Ascending aorta (tissue), 2 donors: Measurements from ENCODE around the gene C12orf60. TPM values are rescaled to one million over a fixed set of nuclear protein-coding genes. Genes with fewer than 3 reads are reported as not detected.

Experiments
- DNase-seq, 2 donors: peaks; one replicate each; pipeline ENCODE4 v3.0.0-alpha.2; 2019; ENCODE audit warnings: low spot score in 2 of 2
- H3K27ac ChIP-seq, 2 donors: fragments of 200-600 bp; sonication (generic); one replicate each; pipeline ENCODE4 v1.5.1; 2016 to 2017; ENCODE audit warnings: mild to moderate bottlenecking in 1 of 2
- H3K27me3 ChIP-seq: fragments of 200-600 bp; sonication (generic); one replicate; pipeline ENCODE4 v1.5.1; 2017
- H3K36me3 ChIP-seq, 2 donors: fragments of 200-600 bp; sonication (generic); one replicate each; pipeline ENCODE4 v1.5.1; 2016
- H3K4me1 ChIP-seq, 2 donors: fragments of 200-600 bp; sonication (generic); one replicate each; pipeline ENCODE4 v1.5.1; 2016 to 2017; ENCODE audit warnings: mild to moderate bottlenecking in 1 of 2
- H3K4me3 ChIP-seq, 2 donors: fragments of 200-600 bp; sonication (generic); one replicate each; pipeline ENCODE4 v1.5.1; 2016 to 2017; ENCODE audit warnings: mild to moderate bottlenecking in 1 of 2
- H3K9me3 ChIP-seq, 2 donors: fragments of 200-600 bp; sonication (generic); one replicate each; pipeline ENCODE4 v1.5.1; 2016
- CTCF ChIP-seq, 3 experiments: fragments of 200-600 bp in 2 of 3; fragments of 450-650 bp in 1 of 3; sonication (generic) in 2 of 3; IDR thresholded peaks; one replicate each; pipeline ENCODE4 v1.5.1; 2016 to 2019; ENCODE audit warnings: antibody characterized with exemption in 3 of 3, mild to moderate bottlenecking in 1 of 3, moderate library complexity in 1 of 3
- intact Hi-C: fragments of 100-400 bp; cut with DNase I; formaldehyde crosslinking; loops from one replicate; pipeline ENCODE4 v1.15.1; 2023
- total RNA-seq: library from RNA; depleted of rRNA; stranded (reverse); fragments of >200 nt; gene quantifications from one replicate; pipeline ENCODE4 v1.1.0, GENCODE V29; 2016

Gene C12orf60
- total RNA-seq, 1 donor from 2014 or later = not detected

DNA sequence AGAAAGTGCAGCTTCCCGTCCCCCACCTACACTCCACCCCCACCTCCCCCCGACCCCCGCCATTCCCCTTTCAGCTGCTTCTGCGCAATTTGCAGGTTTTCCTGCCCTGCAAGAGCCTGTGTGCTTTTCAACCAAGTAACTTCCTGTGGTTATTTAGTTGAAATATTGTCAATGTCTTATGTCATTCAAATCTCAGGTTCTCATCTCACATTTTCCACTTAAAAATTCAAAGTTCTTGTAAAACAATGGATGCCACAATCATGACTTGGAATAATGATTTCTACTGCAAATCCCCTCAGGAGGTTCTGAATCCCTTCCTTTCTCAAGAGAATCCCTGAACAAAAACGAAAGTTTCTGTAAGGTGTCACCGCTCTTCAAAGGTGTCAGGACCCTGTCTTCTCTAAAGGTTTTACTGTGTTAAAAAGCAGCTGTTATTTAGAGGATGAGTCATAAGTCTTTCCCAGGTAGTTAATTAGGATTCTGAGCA lies 31.8 kb upstream of the C12orf60 start:
- intact Hi-C loops = loop anchor here (5.0 to 10.0 kb wide), 5 partner anchors 176 to 1674 kb away; partner anchors contain the start of gene ATF7IP
- H3K36me3 ChIP-seq = peaks cover 0 to 4% of the 10 kb centered on the region in 2 donors
- peak overlapping the region; percentile 75 to 81 for H3K4me3 ChIP-seq
- no peaks in the 10 kb centered on the region for H3K27me3 ChIP-seq
- H3K9me3 ChIP-seq = no peaks in the 10 kb centered on the region
- peak overlapping the region; percentile 88 to 98 for H3K27ac ChIP-seq
- no peak for TF ChIP-seq CTCF (IDR thresholded peaks at IDR 0.05)
- no peak for DNase-seq
- peaks cover 0 to 8% of the 10 kb centered on the region in 2 donors for H3K4me1 ChIP-seq

GRCh38 chr12:14772946-14773345 lies 30.5 kb upstream of the C12orf60 start:
- TF ChIP-seq CTCF (IDR thresholded peaks at IDR 0.05) = no peak
- no peak overlapping the region for H3K27ac ChIP-seq
- H3K27me3 ChIP-seq = no peaks in the 10 kb centered on the region
- no peaks in the 10 kb centered on the region for H3K36me3 ChIP-seq
- DNase-seq = no peak
- peaks cover 0 to 15% of the 10 kb centered on the region in 2 donors for H3K4me1 ChIP-seq
- H3K4me3 ChIP-seq = no peak overlapping the region
- intact Hi-C loops = loop anchor here (5.0 to 10.0 kb wide), 5 partner anchors 174 to 1676 kb away; partner anchors contain the start of gene ATF7IP
- no peaks in the 10 kb centered on the region for H3K9me3 ChIP-seq

GRCh38 chr12:14773685-14774073 lies 29.8 kb upstream of the C12orf60 start:
- intact Hi-C loops = loop anchor here (1.0 to 10.0 kb wide), 8 partner anchors 29 to 1676 kb away; partner anchors contain the start of genes ATF7IP, C12orf60, MGP and STRAP
- H3K9me3 ChIP-seq = no peaks in the 10 kb centered on the region
- H3K36me3 ChIP-seq = no peaks in the 10 kb centered on the region
- DNase-seq = no peak
- H3K27me3 ChIP-seq = no peaks in the 10 kb centered on the region
- TF ChIP-seq CTCF (IDR thresholded peaks at IDR 0.05) = no peak
- peaks cover 0 to 15% of the 10 kb centered on the region in 2 donors for H3K4me1 ChIP-seq
- H3K4me3 ChIP-seq = peak overlapping the region; percentile 78 to 87
- peak overlapping the region; percentile 99 for H3K27ac ChIP-seq

GRCh38 chr12:14774074-14774905 lies 29.2 kb upstream of the C12orf60 start:
- no peaks in the 10 kb centered on the region for H3K9me3 ChIP-seq
- H3K36me3 ChIP-seq = no peaks in the 10 kb centered on the region
- H3K27me3 ChIP-seq = no peaks in the 10 kb centered on the region
- no peak for TF ChIP-seq CTCF (IDR thresholded peaks at IDR 0.05)
- DNase-seq = peak; percentile 97 to 99
- peak overlapping the region; percentile 78 to 87 for H3K4me3 ChIP-seq
- intact Hi-C loops = loop anchor here (1.0 to 10.0 kb wide), 8 partner anchors 29 to 1677 kb away; partner anchors contain the start of genes ATF7IP, C12orf60, MGP and STRAP
- peak overlapping the region; percentile 99 for H3K27ac ChIP-seq
- H3K4me1 ChIP-seq = peaks cover 0 to 15% of the 10 kb centered on the region in 2 donors

DNA sequence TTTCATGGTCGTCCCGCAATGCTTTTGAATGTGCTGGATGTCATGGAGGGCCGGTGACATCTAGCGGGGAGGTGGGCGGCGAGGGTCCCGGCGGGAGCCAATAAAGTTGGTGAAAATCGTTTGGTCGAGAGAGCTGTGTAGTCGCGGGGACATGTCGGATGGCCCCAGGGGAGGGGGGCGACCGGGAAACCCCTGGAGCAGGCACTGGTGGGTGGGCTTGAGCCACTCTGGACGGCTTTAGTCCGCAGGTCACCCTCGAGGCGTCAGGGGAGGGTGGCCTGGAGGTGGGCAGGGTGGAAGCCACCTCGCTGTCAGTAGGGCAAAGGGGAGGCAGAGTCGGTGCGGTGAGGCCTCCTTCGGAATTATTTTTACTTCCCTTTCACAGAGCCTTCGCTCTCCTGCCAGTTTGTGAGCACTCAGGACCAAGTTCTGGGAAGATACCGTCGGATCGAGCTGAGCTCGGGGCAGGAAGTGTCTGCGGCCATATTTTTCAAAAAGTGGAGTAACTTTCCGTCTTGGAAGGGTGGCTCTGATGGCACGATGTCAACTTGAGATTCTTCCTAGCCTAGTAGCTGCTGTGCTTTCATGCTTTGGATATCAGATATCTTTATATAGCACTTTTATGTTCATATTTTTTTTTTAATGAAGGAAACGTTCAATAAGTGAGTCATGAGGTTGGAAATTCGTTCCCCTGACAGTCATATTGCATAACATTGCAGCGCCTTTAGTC lies 28.4 kb upstream of the C12orf60 start:
- Histone ChIP-seq H3K36me3 (no peaks in the 10 kb centered on the region), H3K4me3 (peak overlapping the region; percentile 78 to 87), H3K27me3 (no peaks in the 10 kb centered on the region), H3K9me3 (no peaks in the 10 kb centered on the region), H3K27ac (peak overlapping the region; percentile 99), H3K4me1 (peaks cover 0 to 15% of the 10 kb centered on the region in 2 donors)
- peak in 1 of 2 donors; percentile 84 for DNase-seq
- intact Hi-C loops = loop anchor here (1.0 to 10.0 kb wide), 10 partner anchors 28 to 1883 kb away; partner anchors contain the start of genes ATF7IP, C12orf60, GPRC5A and MGP
- no peak for TF ChIP-seq CTCF (IDR thresholded peaks at IDR 0.05)
